Body of pancreas (tissue), 4 donors: Measurements from ENCODE around the gene AKAP13.

Source experiments
- CTCF ChIP-seq, 7 experiments: fragments of 450-650 bp in 4 of 7; fragments of 200-600 bp in 3 of 7; sonication (generic) in 3 of 7; IDR thresholded peaks; one replicate each; pipeline ENCODE4 v1.5.1; 2016 to 2019; ENCODE audit warnings: antibody characterized with exemption in 7 of 7
- POLR2A ChIP-seq, 3 donors: fragments of 450-650 bp; IDR thresholded peaks; one replicate each; pipeline ENCODE4 v1.6.1; 2016; ENCODE audit warnings: antibody characterized with exemption in 3 of 3, mild to moderate bottlenecking in 2 of 3

DNA sequence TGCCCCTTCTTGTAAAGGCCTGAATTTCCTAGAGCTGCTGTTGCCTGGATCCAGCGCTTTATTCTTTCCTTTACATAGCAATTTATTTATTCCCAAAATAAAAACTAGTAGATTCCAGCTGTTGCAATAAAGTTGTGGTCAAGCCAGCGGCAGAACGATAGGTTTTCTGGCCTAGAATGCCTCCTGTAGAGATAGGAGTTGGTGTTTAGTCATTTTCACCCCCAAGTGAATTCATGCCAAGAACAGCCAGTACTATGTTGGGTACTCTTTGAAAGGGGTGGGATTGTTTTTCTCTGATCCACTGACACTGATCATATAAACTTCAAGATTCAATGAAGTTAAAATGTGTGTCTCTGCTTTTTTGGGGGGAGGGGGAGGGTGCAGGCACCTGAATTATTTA is 344.6 kb downstream of the AKAP13 start:
- TF ChIP-seq POLR2A (IDR thresholded peaks at IDR 0.05) (no peak), CTCF (IDR thresholded peaks at IDR 0.05) (no peak)
